ENCODE results near the gene KLHDC8B. TPM values are rescaled to one million over a fixed set of nuclear protein-coding genes. Genes with fewer than 3 reads are reported as not detected.

Gene KLHDC8B
- polyA plus RNA-seq, 3 donors, result 41.5 to 43.8 (median 43.4) TPM

GRCh38 chr3:49158103-49158709 lies 13.2 kb upstream of the KLHDC8B start:
- no peak for DNase-seq (ENCODE audit: low read depth in 3 of 3, low spot score in 2 of 3)

DNA sequence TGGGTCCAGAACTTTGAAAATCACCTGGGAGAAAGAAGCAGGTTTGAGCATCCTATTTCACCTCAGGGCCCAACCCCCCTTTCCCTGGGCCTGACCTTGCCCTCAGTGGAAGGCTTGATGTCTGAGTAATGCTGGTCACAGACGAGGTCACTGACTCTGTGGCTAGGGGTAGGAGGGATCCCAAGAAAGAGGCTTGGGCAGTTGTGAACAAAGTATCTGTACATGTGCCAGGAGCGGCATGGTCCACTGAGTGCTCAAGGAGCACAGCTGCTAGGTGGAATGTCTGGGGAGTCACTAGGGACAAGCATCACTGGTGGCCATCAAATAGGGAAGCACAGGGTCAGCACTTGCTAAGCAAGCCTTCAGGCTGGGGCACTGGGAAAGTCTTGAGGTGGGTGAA lies 12.6 kb upstream of the KLHDC8B start:
- DNase-seq (ENCODE audit: low read depth in 3 of 3, low spot score in 2 of 3), result no peak

- DNase-seq (ENCODE audit: low read depth in 3 of 3, low spot score in 2 of 3), result no peak
Observed at GRCh38 chr3:49161197-49161596, 10.2 kb upstream of the KLHDC8B start.

- DNase-seq (ENCODE audit: low read depth in 3 of 3, low spot score in 2 of 3), result no peak
Observed at GRCh38 chr3:49161808-49162530, 9.4 kb upstream of the KLHDC8B start.

GRCh38 chr3:49162751-49163419 lies 8.5 kb upstream of the KLHDC8B start:
- no peak for DNase-seq (ENCODE audit: low read depth in 3 of 3, low spot score in 2 of 3)

DNA sequence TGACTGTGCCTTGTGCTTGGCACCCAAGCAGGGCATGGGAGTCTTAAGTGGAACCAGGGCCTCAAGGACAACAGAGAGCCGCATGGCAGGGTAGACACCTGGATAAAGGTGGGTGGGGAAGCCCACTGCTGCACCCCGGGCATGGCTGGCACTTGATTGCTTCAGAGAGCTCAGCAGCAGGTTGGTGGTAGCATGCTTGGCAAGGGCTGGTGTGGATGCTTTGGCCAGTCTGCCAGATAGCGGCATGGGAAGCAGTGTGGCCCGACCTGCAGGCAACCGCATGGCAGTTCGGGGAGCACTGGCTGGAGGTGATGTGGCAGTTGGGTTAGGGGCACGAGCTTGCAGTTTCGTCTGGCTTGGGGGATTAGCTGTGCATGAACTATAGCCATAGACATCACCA lies 7.8 kb upstream of the KLHDC8B start:
- DNase-seq (ENCODE audit: low read depth in 3 of 3, low spot score in 2 of 3), result no peak

GRCh38 chr3:49164983-49165720 lies 6.2 kb upstream of the KLHDC8B start:
- DNase-seq (ENCODE audit: low read depth in 3 of 3, low spot score in 2 of 3), result no peak

DNA sequence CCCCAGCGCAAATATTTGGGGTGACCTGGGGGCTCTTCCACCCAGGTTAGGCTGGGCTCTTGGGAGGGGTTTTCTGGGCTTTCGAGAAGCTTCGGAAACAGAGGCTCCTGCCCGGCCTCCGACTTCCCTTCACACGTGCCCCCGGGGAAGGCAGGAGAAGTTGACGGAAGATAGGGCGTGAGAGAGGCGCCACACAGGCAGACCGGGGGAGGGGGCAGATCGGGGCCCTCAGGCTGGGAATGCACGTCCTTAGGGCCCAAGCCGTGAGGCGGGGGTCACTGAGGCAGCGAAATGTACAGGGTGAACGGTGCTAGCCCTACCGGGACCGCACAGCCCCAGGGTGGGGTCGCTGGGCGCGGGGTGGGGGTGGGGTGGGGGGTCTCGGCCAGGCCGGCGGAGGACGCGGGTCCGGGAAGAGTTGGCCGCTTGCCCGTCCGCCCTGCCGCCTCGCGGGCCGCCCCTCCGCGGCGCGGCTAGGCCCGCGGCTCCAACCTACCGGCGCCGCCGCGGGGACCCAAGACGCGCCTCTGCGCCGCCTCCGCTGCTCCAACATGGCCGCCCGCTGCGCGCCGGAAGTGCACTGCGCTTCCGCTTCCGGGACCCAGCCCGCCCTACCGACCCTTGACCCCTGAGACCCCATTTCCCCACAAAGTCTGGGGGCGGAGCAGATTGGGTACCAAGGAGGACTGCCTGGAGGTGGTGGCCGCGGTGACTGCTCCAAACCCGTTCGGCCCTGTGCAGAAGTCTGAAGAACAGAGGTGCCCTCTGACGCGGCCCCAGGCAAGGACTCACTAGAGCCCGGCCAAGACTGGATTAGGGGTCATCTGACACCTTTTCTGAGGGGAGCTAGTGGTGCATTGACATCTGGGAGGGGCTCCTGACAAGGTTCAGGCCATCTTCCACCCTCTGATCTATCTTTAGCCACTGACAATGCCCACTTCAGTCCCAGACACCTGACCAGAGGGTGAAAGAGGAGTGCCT lies 5.3 kb upstream of the KLHDC8B start, which contains the start of gene CCDC71:
Gene CCDC71, minus strand, starts transcription at position 561 of the 981 bp plus-strand sequence. CDS start 2,123 bp downstream, outside the sequence.
- peak in 1 of 3 donors; percentile 59 for DNase-seq (ENCODE audit: low read depth in 3 of 3, low spot score in 2 of 3)

DNA sequence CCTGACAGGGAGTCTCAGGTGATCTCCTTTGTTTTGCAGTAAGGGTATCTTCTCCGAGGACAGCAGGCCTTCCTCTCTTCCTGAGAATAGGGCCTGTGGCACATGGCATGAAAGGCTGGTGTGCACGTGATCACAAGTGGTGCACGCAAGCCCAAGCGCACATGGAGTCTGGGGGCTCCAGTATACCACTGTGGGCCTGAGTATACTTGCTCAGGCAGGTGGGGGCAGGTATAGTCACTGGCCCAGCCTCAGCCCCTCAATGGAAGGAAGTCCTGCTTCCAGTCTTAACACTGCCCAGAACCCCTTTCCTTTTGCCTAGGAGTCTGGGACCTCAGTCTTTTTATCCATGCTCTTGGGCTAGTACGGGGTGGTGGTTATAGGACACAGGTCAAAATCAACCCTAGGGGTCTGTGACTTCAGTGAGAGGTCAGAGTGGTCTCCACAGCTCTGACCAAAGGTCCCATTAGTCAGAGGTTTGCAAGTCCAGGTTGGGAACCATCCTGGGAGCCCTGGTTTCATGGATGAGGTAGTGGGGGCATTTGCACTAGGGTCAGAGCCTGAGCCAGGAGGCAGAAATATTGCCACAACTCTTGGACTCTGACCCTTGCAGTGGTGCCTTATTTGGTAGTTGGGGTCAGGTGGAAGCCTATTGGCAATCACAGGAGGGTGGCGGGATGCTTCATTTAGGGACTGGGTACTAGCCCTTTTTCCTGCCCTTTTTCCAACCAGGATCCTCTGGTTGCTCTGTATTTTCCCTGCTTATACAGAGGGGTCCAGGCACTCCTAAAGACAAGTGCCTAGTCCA lies 4.4 kb upstream of the KLHDC8B start:
- DNase-seq (ENCODE audit: low read depth in 3 of 3, low spot score in 2 of 3), result no peak

- DNase-seq (ENCODE audit: low read depth in 3 of 3, low spot score in 2 of 3), result no peak
Observed at GRCh38 chr3:49170744-49171118, 667 bp upstream of the KLHDC8B start.

DNA sequence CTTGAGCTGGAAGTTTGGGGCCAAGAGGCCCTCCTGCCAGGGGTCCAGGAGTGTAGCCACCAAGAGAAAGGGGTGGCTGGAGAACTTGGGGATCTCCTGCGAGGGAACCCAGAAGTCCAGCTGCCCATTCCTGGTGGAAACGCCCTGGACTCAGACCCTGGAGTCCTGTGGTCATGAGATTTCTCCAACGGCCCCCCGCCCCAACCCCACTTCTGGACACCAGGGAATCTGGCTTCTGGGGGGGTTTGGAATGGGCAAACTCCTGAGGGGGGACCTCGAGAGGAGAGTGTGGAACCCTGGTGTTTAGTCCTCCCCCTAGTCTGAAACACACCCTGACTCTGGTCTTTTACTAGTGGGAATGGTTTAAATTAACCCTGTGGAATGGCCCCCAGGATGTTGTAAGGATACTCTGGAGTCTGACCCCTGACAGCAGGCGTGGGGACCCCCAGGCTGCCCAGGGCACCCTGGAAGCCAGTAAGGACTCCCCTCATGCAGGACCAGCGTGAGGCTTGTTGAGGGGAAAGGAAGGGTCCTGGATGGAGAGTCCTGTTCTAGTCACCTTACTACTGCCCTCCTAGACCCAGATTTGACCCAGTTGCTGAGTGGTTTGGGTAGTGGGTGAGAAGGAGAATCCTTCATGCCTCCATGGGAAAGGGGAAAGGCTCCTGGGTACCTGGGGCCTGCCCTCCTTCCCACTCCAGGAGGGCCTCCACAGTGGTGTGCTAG lies 540 bp downstream of the KLHDC8B start:
- no peak for DNase-seq (ENCODE audit: low read depth in 3 of 3, low spot score in 2 of 3)

DNA sequence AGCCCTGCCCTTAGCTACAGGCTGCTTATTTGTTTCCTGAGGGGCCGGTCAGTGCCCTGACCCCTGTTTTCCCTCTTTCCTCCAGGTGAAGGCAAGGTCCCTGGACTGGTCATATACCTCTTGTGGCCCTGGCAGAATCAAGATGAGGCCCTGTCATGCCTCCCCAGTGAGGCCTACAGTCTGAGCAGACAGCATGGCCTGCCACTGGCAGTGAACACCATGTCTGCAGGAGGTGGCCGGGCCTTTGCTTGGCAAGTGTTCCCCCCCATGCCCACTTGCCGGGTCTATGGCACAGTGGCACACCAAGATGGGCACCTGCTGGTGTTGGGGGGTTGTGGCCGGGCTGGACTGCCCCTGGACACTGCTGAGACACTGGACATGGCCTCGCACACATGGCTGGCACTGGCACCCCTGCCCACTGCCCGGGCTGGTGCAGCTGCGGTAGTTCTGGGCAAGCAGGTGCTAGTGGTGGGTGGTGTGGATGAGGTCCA lies 1.2 kb downstream of the KLHDC8B start:
- DNase-seq (ENCODE audit: low read depth in 3 of 3, low spot score in 2 of 3), result no peak

- DNase-seq (ENCODE audit: low read depth in 3 of 3, low spot score in 2 of 3), result peak in 2 of 3 donors; percentile 61 to 70
Observed at GRCh38 chr3:49173116-49173791, 1.9 kb downstream of the KLHDC8B start.

GRCh38 chr3:49173792-49174170 lies 2.4 kb downstream of the KLHDC8B start:
- DNase-seq (ENCODE audit: low read depth in 3 of 3, low spot score in 2 of 3), result no peak

DNA sequence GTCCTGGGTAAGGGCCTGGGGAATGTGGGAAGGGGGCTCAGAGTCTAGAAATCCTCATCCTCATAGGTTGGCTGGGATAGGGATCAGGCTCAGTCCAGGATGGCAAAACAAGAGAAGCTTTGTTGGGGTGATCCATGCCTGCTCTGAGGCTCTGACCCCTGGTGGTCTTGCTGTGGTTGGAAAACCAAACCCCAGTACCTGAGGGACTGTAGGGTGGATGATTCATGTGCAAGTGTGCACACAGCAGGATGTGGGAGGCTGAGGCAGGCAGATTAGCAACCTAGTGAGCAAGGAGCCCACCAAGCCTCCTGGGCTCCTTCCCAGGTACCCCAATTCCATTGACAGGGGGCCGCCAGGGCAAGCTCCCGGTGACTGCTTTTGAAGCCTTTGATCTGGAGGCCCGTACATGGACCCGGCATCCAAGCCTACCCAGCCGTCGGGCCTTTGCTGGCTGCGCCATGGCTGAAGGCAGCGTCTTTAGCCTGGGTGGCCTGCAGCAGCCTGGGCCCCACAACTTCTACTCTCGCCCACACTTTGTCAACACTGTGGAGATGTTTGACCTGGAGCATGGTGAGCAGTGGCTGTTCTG lies 3.1 kb downstream of the KLHDC8B start:
- no peak for DNase-seq (ENCODE audit: low read depth in 3 of 3, low spot score in 2 of 3)

DNA sequence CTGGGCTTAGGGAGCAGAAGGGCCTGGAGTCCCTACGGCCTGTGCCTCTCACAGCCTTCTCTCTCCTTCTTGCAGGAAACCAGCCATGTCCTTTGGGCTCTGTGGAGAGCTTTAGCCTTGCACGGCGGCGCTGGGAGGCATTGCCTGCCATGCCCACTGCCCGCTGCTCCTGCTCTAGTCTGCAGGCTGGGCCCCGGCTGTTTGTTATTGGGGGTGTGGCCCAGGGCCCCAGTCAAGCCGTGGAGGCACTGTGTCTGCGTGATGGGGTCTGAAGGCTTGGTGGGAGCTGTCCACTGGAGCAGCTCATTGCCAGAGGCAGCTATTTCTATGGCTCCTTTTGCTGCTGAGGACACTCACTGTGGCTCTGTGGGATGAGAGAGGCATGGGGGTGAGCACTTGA lies 4.1 kb downstream of the KLHDC8B start:
- DNase-seq (ENCODE audit: low read depth in 3 of 3, low spot score in 2 of 3), result no peak

DNA sequence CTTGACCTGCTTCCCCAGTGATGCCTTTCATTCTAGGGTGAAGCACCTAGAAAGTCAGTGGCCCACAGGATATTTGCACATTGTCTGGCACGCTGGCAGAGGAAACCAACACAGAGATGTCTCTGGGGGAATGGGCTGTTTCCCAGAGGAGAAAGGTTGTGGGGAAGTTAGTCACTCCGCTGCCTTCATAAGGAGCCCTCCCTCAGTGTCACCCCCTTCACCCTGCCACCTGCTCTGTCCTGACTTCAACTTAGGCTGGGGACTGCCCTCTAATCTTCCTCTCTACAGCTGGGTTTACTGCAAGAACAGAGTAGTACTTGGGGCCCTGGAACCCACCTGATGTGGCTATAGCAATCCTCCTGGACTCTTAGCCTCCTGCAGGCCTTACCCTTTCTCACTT lies 5.7 kb downstream of the KLHDC8B start:
- DNase-seq (ENCODE audit: low read depth in 3 of 3, low spot score in 2 of 3), result no peak

Measured in right renal cortex interstitium (tissue), 3 donors.